CD14-positive monocyte (primary cell): ENCODE data around the gene ACTA2. TPM values are rescaled to one million over a fixed set of nuclear protein-coding genes. Genes with fewer than 3 reads are reported as not detected.

Experiments
- DNase-seq, 3 donors: peaks; one replicate each; pipeline ENCODE4 v3.0.0-alpha.2; 2011 to 2022
- H2AFZ ChIP-seq: 2 replicates; pipeline ENCODE4 v1.6.0; 2012; ENCODE audit warnings: mild to moderate bottlenecking, low read depth, low read length, inconsistent platforms; ENCODE audit not compliant: insufficient read depth, poor library complexity, severe bottlenecking
- H3K27ac ChIP-seq, 2 donors: 1 replicate in 1 of 2; 2 replicates in 1 of 2; pipeline ENCODE4 v1.5.1; 2012 to 2013; ENCODE audit warnings: low read length in 2 of 2, control low read depth in 1 of 2, inconsistent platforms in 1 of 2, low read depth in 1 of 2, mild to moderate bottlenecking in 1 of 2
- H3K27me3 ChIP-seq, 2 donors: one replicate each; pipeline versions ENCODE4 v1.6.0 to v1.6.1; 2011 to 2013; ENCODE audit warnings: low read length in 2 of 2; ENCODE audit not compliant: control insufficient read depth in 2 of 2, insufficient read depth in 2 of 2
- H3K36me3 ChIP-seq, 2 donors: replicated peaks in 1 of 2; 1 replicate in 1 of 2; 2 replicates in 1 of 2; pipeline versions ENCODE4 v1.5.1 to v1.6.1; 2012 to 2013; ENCODE audit warnings: low read length in 2 of 2, control low read depth in 1 of 2, inconsistent platforms in 1 of 2, mild to moderate bottlenecking in 1 of 2; ENCODE audit not compliant: insufficient read depth in 2 of 2, control insufficient read depth in 1 of 2
- H3K4me1 ChIP-seq, 2 donors: 1 replicate in 1 of 2; 2 replicates in 1 of 2; pipeline versions ENCODE4 v1.5.1 to v1.6.1; 2012 to 2013; ENCODE audit warnings: low read length in 2 of 2, control low read depth in 1 of 2, inconsistent platforms in 1 of 2, mild to moderate bottlenecking in 1 of 2, moderate library complexity in 1 of 2; ENCODE audit not compliant: insufficient read depth in 2 of 2, control insufficient read depth in 1 of 2
- H3K4me2 ChIP-seq: replicated peaks from 2 replicates; pipeline ENCODE3; 2012; ENCODE audit warnings: low read length, moderate library complexity, mild to moderate bottlenecking; ENCODE audit not compliant: poor library complexity, severe bottlenecking; ENCODE audit errors: extremely low read depth
- H3K4me3 ChIP-seq, 3 experiments: fragments of 200-600 bp in 1 of 3; sonication (generic) in 1 of 3; replicated peaks in 1 of 3; 1 replicate in 2 of 3; 2 replicates in 1 of 3; pipeline ENCODE4 v1.5.1; 2011 to 2013; ENCODE audit warnings: low read length in 3 of 3, mild to moderate bottlenecking in 3 of 3, control low read depth in 2 of 3, low read depth in 2 of 3, inconsistent platforms in 1 of 3, moderate library complexity in 1 of 3
- H3K79me2 ChIP-seq: 2 replicates; pipeline ENCODE4 v1.6.0; 2012; ENCODE audit warnings: mild to moderate bottlenecking, control low read depth, inconsistent platforms, low read length, moderate library complexity; ENCODE audit not compliant: insufficient read depth
- H3K9ac ChIP-seq: 2 replicates; pipeline ENCODE4 v1.6.0; 2017; ENCODE audit warnings: low read length, mild to moderate bottlenecking; ENCODE audit not compliant: insufficient read depth, poor library complexity, severe bottlenecking
- H3K9me3 ChIP-seq, 2 donors: replicated peaks in 1 of 2; 1 replicate in 1 of 2; 2 replicates in 1 of 2; pipeline versions ENCODE4 v1.5.1 to v1.6.1; 2012 to 2013; ENCODE audit warnings: low read length in 2 of 2, control low read depth in 1 of 2; ENCODE audit not compliant: control insufficient read depth in 1 of 2, insufficient read depth in 1 of 2
- H4K20me1 ChIP-seq: 2 replicates; pipeline ENCODE4 v1.6.0; 2012; ENCODE audit warnings: mild to moderate bottlenecking, low read length, control low read depth, moderate library complexity; ENCODE audit not compliant: insufficient read depth
- H3K27ac Mint-ChIP-seq, 7 donors: one replicate each; pipeline ENCODE4 v1.8.0; 2020; ENCODE audit warnings: mild to moderate bottlenecking in 7 of 7, mixed read lengths in 7 of 7, moderate library complexity in 6 of 7, inconsistent platforms in 2 of 7
- H3K27me3 Mint-ChIP-seq, 3 donors: one replicate each; pipeline ENCODE4 v1.8.0; 2021 to 2022; ENCODE audit warnings: low read depth in 3 of 3, mild to moderate bottlenecking in 3 of 3, mixed read lengths in 3 of 3, moderate library complexity in 3 of 3, inconsistent platforms in 1 of 3
- H3K36me3 Mint-ChIP-seq, 2 donors: one replicate each; pipeline ENCODE4 v1.8.0; 2020; ENCODE audit warnings: mixed read lengths in 2 of 2, inconsistent platforms in 1 of 2, mild to moderate bottlenecking in 1 of 2
- H3K4me1 Mint-ChIP-seq: one replicate; pipeline ENCODE4 v1.8.0; 2020; ENCODE audit warnings: mild to moderate bottlenecking, mixed read lengths
- H3K4me3 Mint-ChIP-seq, 2 donors: one replicate each; pipeline ENCODE4 v1.8.0; 2020; ENCODE audit warnings: mild to moderate bottlenecking in 2 of 2, mixed read lengths in 2 of 2, moderate library complexity in 1 of 2
- H3K9me3 Mint-ChIP-seq, 7 donors: one replicate each; pipeline ENCODE4 v1.8.0; 2020 to 2022; ENCODE audit warnings: mixed read lengths in 7 of 7, mild to moderate bottlenecking in 6 of 7, moderate library complexity in 6 of 7, inconsistent platforms in 2 of 7
- WGBS: methylation state at CpG from one replicate; pipeline ENCODE4 v1.1.5; 2013; ENCODE audit warnings: missing lambda C conversion rate; ENCODE audit not compliant: insufficient coverage; 5-methylcytosine and 5-hydroxymethylcytosine counted together
- intact Hi-C, 2 donors: fragments of 100-400 bp; cut with micrococcal nuclease; formaldehyde crosslinking; loops; one replicate each; pipeline versions ENCODE4 v1.15.0 to v1.15.1; 2023
- polyA plus RNA-seq, 3 donors: library from polyadenylated mRNA; depleted of rRNA in 1 of 3; unstranded in 2 of 3; stranded (reverse) in 1 of 3; fragments of 300-500 nt in 2 of 3; fragments of >200 nt in 1 of 3; fragmentation: Illumina TruSeq in 2 of 3; gene quantifications; 1 replicate in 2 of 3; 2 replicates in 1 of 3; pipeline ENCODE4 v1.2.3, GENCODE V29; 2012 to 2021
- TF ChIP-seq, protein P1 (sequence below): fragments of 200-600 bp; IDR thresholded peaks from one replicate; pipeline ENCODE4 v1.8.0; 2022; ENCODE audit warnings: antibody characterized with exemption, mild to moderate bottlenecking

Gene ACTA2
- polyA plus RNA-seq, 3 donors = 4.4 to 12.3 (median 6.8) TPM

DNA sequence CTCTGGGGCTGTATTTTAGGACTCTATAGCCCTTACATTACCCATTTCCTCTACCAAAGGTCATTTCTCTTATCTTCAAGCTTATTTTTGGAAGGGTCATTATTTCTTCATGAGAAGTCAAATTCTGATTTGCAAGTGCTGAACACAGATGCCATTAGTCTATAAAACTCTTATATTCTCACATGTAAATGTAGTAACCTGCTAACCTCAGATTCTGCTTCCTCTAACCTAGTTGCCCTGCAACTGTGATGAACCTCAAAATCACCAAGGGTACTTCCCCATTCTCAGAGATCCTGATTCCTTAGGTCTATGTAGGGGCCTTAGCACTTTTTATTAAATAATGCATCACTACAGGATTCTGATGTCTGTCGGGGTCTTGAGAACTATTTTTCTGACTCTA is 44.4 kb upstream of the ACTA2 start:
- TF ChIP-seq, protein P1, sequence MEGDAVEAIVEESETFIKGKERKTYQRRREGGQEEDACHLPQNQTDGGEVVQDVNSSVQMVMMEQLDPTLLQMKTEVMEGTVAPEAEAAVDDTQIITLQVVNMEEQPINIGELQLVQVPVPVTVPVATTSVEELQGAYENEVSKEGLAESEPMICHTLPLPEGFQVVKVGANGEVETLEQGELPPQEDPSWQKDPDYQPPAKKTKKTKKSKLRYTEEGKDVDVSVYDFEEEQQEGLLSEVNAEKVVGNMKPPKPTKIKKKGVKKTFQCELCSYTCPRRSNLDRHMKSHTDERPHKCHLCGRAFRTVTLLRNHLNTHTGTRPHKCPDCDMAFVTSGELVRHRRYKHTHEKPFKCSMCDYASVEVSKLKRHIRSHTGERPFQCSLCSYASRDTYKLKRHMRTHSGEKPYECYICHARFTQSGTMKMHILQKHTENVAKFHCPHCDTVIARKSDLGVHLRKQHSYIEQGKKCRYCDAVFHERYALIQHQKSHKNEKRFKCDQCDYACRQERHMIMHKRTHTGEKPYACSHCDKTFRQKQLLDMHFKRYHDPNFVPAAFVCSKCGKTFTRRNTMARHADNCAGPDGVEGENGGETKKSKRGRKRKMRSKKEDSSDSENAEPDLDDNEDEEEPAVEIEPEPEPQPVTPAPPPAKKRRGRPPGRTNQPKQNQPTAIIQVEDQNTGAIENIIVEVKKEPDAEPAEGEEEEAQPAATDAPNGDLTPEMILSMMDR = no peak
- Mint-ChIP-seq H3K4me3 (no peak overlapping the region), H3K27ac (peak overlapping the region in 6 of 7 donors; percentile 39 to 90 (median 69)), H3K36me3 (peaks cover 10 to 13% of the 10 kb centered on the region in 2 donors), H3K9me3 (no peaks in the 10 kb centered on the region), H3K4me1 (peaks cover 66% of the 10 kb centered on the region), H3K27me3 (no peaks in the 10 kb centered on the region)
- no peak overlapping the region for H3K27ac ChIP-seq
- 100% methylated on average over 1 of the region's 1 CpG for WGBS
- no peak overlapping the region for H3K9ac ChIP-seq
- peaks cover 38% of the 10 kb centered on the region for H4K20me1 ChIP-seq
- no peak overlapping the region for H3K4me2 ChIP-seq
- no peak overlapping the region for H3K4me3 ChIP-seq
- H3K36me3 ChIP-seq = no peaks in the 10 kb centered on the region
- no peaks in the 10 kb centered on the region for H3K9me3 ChIP-seq
- peaks cover 28 to 48% of the 10 kb centered on the region in 2 donors for H3K4me1 ChIP-seq
- intact Hi-C loops = no loop called here
- H2AFZ ChIP-seq = no peak overlapping the region
- peak; percentile 58 to 81 (median 71) for DNase-seq
- H3K79me2 ChIP-seq = peaks cover 92% of the 10 kb centered on the region
- no peaks in the 10 kb centered on the region for H3K27me3 ChIP-seq

DNA sequence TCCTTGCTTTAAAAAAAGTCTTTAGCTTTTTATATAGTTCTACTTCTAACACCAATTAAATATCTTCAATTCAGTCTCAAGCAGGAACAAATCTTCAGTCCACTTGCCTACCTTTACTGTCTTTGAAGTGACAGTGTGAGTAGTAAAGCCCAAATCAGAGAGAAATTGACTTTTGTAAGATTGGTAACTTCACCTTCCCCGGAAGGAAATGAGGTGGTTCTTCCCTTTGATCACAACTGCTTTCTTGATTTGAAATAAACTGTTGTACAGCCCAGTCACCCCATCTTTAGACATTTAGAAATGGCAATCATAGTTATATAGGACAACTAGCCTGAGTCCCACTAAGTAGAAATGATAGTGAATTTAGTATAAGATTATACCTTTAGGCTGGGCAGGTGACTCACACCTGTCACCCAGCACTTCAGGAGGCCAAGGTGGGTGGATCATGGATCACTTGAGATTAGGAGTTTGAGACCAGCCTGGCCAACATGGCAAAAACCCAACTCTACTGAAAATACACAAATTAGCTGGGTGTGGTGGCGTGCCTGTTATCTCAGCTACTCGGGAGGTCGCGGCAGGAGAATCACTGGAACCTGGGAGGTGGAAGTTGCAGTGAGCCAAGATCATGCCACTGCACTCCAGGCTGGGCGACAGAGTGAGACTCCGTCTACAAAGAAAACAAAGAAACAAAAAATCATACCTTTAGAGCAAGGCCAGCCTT is 42.7 kb upstream of the ACTA2 start:
- Histone ChIP-seq H3K4me3 (no peak overlapping the region), H2AFZ (no peak overlapping the region), H3K9me3 (no peaks in the 10 kb centered on the region), H3K36me3 (no peaks in the 10 kb centered on the region), H3K4me2 (no peak overlapping the region), H3K4me1 (peaks cover 30 to 47% of the 10 kb centered on the region in 2 donors), H3K27me3 (no peaks in the 10 kb centered on the region), H4K20me1 (peaks cover 28% of the 10 kb centered on the region), H3K9ac (no peak overlapping the region), H3K27ac (peak overlapping the region in 1 of 2 donors; percentile 2), H3K79me2 (peaks cover 87% of the 10 kb centered on the region)
- peak overlapping the region; percentile 15 to 80 (median 70) for H3K27ac Mint-ChIP-seq
- H3K36me3 Mint-ChIP-seq = peaks cover 5 to 6% of the 10 kb centered on the region in 2 donors
- TF ChIP-seq, protein P1 = no peak
- intact Hi-C loops = no loop called here
- H3K9me3 Mint-ChIP-seq = no peaks in the 10 kb centered on the region
- DNase-seq = no peak
- peaks cover 58% of the 10 kb centered on the region for H3K4me1 Mint-ChIP-seq
- 87% methylated on average over 3 of the region's 7 CpGs for WGBS
- no peaks in the 10 kb centered on the region for H3K27me3 Mint-ChIP-seq
- H3K4me3 Mint-ChIP-seq = no peak overlapping the region
